Stomach smooth muscle (tissue), 2 donors: ENCODE measurements around the gene TMF1.

Source experiments
- H3K27ac ChIP-seq: one replicate; pipeline ENCODE4 v1.7.0; 2013; ENCODE audit warnings: mild to moderate bottlenecking, low read length, inconsistent platforms
- H3K27me3 ChIP-seq, 2 donors: one replicate each; pipeline ENCODE4 v1.7.0; 2013; ENCODE audit warnings: low read length in 2 of 2; ENCODE audit not compliant: insufficient read depth in 2 of 2, control insufficient read depth in 1 of 2
- H3K36me3 ChIP-seq, 2 donors: one replicate each; pipeline ENCODE4 v1.7.0; 2013; ENCODE audit warnings: low read length in 2 of 2; ENCODE audit not compliant: control insufficient read depth in 2 of 2, insufficient read depth in 2 of 2
- H3K4me1 ChIP-seq: one replicate; pipeline ENCODE4 v1.7.0; 2013; ENCODE audit warnings: low read length; ENCODE audit not compliant: control insufficient read depth, insufficient read depth
- H3K4me3 ChIP-seq, 2 donors: one replicate each; pipeline ENCODE4 v1.7.0; 2013; ENCODE audit warnings: low read length in 2 of 2
- H3K9ac ChIP-seq, 2 donors: one replicate each; pipeline ENCODE4 v1.7.0; 2013; ENCODE audit warnings: low read length in 2 of 2, mild to moderate bottlenecking in 1 of 2
- H3K9me3 ChIP-seq, 2 donors: one replicate each; pipeline ENCODE4 v1.7.0; 2013; ENCODE audit warnings: low read length in 2 of 2; ENCODE audit not compliant: control insufficient read depth in 2 of 2
- donor health status: healthy.
- donor health status: Pancreatic carcinoma.

Gene TMF1

DNA sequence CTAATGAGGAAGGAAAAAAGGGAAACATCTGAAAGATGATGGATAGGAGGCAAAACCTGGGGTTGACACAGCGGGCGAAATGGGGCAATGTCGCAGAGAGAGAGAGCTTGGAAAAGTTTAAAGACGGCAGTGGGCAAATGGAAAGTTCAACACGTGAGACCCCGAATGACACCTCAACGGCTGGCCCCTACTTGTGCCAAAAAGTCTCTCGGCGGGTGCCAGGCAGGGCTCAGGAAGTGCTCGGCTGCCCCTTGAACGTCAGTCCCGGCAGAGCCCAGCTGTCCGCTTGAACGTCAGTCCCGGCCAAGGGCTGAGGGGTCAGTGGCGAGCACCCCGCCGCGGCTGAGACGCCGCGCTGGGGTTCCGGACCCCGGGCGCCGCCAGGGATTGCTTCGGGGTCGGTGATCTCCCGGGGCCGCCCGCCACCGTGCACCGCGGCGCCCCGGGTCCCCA is 39.3 kb downstream of the TMF1 start:
- Histone ChIP-seq H3K9me3 (no peaks in the 10 kb centered on the region), H3K4me3 (peak overlapping the region; percentile 81 to 90), H3K36me3 (peaks cover 9 to 10% of the 10 kb centered on the region in 2 donors), H3K27ac (peak overlapping the region; percentile 96), H3K27me3 (no peaks in the 10 kb centered on the region), H3K4me1 (peaks cover 27% of the 10 kb centered on the region), H3K9ac (peak overlapping the region; percentile 88 to 94)

DNA sequence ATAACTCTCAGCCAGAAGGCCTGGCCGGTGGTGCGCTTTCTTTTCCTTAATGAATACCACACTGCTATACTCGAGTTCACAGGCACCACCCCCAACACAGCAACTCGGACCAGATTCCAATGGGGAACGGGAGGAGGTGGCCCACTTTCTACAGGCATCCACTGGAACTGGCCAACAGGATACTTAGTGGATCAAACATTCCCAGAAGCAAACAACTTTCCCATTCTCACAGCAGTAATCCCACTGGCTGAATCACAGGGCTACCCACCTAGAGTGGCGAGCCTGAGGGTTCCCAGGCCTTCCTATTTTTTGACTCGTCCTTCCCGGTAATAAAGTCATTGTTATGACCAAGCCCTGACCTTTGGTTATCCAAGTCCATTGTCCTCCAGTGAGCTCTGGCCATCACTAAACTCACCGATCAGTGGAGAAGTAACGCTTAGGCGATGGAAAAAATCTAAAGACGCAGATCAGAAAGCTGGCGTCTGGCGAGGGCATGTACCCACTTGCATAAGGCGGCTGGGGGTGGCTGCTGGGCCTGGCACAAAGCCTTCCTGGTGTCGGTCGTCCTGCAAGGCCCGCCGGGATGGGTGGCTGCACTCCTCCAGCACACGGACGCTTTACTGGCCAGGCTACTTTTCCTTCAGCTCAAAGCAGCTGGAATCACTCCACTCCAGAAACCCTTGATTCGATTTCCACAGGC is 39.9 kb downstream of the TMF1 start:
- Histone ChIP-seq H3K36me3 (peaks cover 9 to 10% of the 10 kb centered on the region in 2 donors), H3K27ac (peak overlapping the region; percentile 96), H3K9ac (peak overlapping the region; percentile 88 to 94), H3K4me3 (peak overlapping the region; percentile 81 to 90), H3K27me3 (no peaks in the 10 kb centered on the region), H3K9me3 (no peaks in the 10 kb centered on the region), H3K4me1 (peaks cover 27% of the 10 kb centered on the region)

- Histone ChIP-seq H3K4me1 (peaks cover 27% of the 10 kb centered on the region), H3K27ac (peak overlapping the region; percentile 11), H3K4me3 (no peak overlapping the region), H3K9me3 (no peaks in the 10 kb centered on the region), H3K27me3 (no peaks in the 10 kb centered on the region), H3K9ac (peak overlapping the region in 1 of 2 donors; percentile 88), H3K36me3 (peaks cover 9 to 14% of the 10 kb centered on the region in 2 donors)
These were observed 40.9 kb downstream of the TMF1 start for GRCh38 chr3:69011096-69011730.

DNA sequence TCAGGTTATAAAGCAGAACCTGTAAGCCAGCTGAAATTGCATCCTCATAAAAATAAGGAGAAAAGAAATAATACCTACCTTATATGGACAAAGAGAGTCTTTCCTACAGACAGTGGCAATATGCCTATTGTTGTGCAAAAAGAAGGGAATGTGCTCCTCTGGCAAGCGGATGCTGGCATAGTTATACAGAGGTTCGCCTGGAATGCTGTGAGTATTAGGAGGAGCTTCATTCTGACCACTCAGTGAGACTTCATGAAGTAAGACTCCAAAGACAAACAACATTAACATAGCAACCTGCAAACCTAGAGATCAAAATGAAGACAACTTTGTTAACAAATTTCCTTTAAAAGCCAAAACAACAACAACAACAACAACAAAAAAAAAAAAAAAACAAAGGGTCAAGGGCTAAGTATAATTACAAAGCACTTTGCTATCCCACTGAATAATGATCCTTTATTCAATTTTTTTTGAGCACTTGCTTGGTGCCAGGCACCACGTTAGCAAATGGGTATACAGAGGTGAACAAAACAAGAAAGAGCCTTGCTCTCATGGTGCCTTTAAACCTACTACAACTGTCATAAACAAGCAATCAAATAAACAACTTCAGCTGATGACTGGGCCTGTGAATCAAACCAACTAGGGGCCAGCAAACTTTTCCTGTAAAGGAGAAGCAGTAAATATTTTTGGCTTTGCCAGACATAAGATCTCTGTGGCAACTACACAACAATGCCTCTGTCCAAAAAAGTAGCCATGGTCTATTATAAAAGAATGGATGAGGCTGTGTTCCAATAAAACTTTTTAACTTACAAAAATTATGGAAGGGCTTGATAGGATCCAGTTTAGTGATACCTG is 42.3 kb downstream of the TMF1 start:
- peaks cover 27% of the 10 kb centered on the region for H3K4me1 ChIP-seq
- H3K36me3 ChIP-seq = peaks cover 11 to 25% of the 10 kb centered on the region in 2 donors
- no peak overlapping the region for H3K4me3 ChIP-seq
- H3K9me3 ChIP-seq = no peaks in the 10 kb centered on the region
- peak overlapping the region in 1 of 2 donors; percentile 0 for H3K9ac ChIP-seq
- H3K27me3 ChIP-seq = no peaks in the 10 kb centered on the region
- peak overlapping the region; percentile 32 for H3K27ac ChIP-seq

- H3K27ac ChIP-seq = peak overlapping the region; percentile 25
- H3K36me3 ChIP-seq = peaks cover 13 to 28% of the 10 kb centered on the region in 2 donors
- peak overlapping the region in 1 of 2 donors; percentile 1 for H3K9ac ChIP-seq
- H3K4me1 ChIP-seq = peaks cover 26% of the 10 kb centered on the region
- peak overlapping the region in 1 of 2 donors; percentile 35 for H3K4me3 ChIP-seq
- H3K9me3 ChIP-seq = no peaks in the 10 kb centered on the region
- no peaks in the 10 kb centered on the region for H3K27me3 ChIP-seq
These were observed 43.2 kb downstream of the TMF1 start for GRCh38 chr3:69008980-69009379.

- no peak overlapping the region for H3K4me3 ChIP-seq
- no peak overlapping the region for H3K9ac ChIP-seq
- H3K27ac ChIP-seq = no peak overlapping the region
- H3K27me3 ChIP-seq = no peaks in the 10 kb centered on the region
- peaks cover 15% of the 10 kb centered on the region for H3K4me1 ChIP-seq
- H3K36me3 ChIP-seq = peaks cover 30 to 40% of the 10 kb centered on the region in 2 donors
- no peaks in the 10 kb centered on the region for H3K9me3 ChIP-seq
These were observed 46.2 kb downstream of the TMF1 start for GRCh38 chr3:69005791-69006482.

- Histone ChIP-seq H3K4me3 (no peak overlapping the region), H3K9me3 (no peaks in the 10 kb centered on the region), H3K27ac (no peak overlapping the region), H3K36me3 (peaks cover 30 to 40% of the 10 kb centered on the region in 2 donors), H3K4me1 (peaks cover 10% of the 10 kb centered on the region), H3K27me3 (no peaks in the 10 kb centered on the region), H3K9ac (no peak overlapping the region)
These were observed 46.9 kb downstream of the TMF1 start for GRCh38 chr3:69005071-69005790.

- Histone ChIP-seq H3K9ac (no peak overlapping the region), H3K9me3 (no peaks in the 10 kb centered on the region), H3K4me1 (peaks cover 7% of the 10 kb centered on the region), H3K27ac (no peak overlapping the region), H3K4me3 (no peak overlapping the region), H3K27me3 (no peaks in the 10 kb centered on the region), H3K36me3 (peaks cover 33 to 40% of the 10 kb centered on the region in 2 donors)
These were observed 48.0 kb downstream of the TMF1 start for GRCh38 chr3:69004138-69004537.

- H3K9ac ChIP-seq = no peak overlapping the region
- no peaks in the 10 kb centered on the region for H3K4me1 ChIP-seq
- peaks cover 49 to 54% of the 10 kb centered on the region in 2 donors for H3K36me3 ChIP-seq
These were observed 52.5 kb downstream of the TMF1 start for GRCh38 chr3:68999605-69000004.

More at GRCh38 chr3:68999605-69000004, 52.5 kb downstream of the TMF1 start:
- no peak overlapping the region for H3K27ac ChIP-seq
- H3K9me3 ChIP-seq = no peaks in the 10 kb centered on the region
- no peak overlapping the region for H3K4me3 ChIP-seq
- no peaks in the 10 kb centered on the region for H3K27me3 ChIP-seq
